ENCODE results near the gene PRKACB. TPM values are rescaled to one million over a fixed set of nuclear protein-coding genes. Genes with fewer than 3 reads are reported as not detected.

The PRKACB gene
- total RNA-seq, 1 donor from 2014 or later, result 18.7 TPM

- no peak for DNase-seq (ENCODE audit: extremely low spot score in 2 of 2)
- H3K9me3 ChIP-seq, result no peaks in the 10 kb centered on the region
- no peaks in the 10 kb centered on the region for H3K27me3 ChIP-seq
- H3K4me1 ChIP-seq, result peaks cover 15% of the 10 kb centered on the region
- H3K36me3 ChIP-seq, result no peaks in the 10 kb centered on the region
- no peak for TF ChIP-seq CTCF (IDR thresholded peaks at IDR 0.05)
- TF ChIP-seq POLR2AphosphoS5 (IDR thresholded peaks at IDR 0.05; ENCODE audit: insufficient read depth in 1 of 2, low read depth in 1 of 2), result no peak
- no peak for TF ChIP-seq POLR2A (IDR thresholded peaks at IDR 0.05)
- no peak overlapping the region for H3K27ac ChIP-seq
- no peak overlapping the region for H3K4me3 ChIP-seq
- intact Hi-C loops (cut with DNase I), result no loop called here
These were observed 24.7 kb downstream of the PRKACB start for GRCh38 chr1:84168783-84169182.

GRCh38 chr1:84170171-84170570 is 26.1 kb downstream of the PRKACB start:
- Histone ChIP-seq H3K4me3 (no peak overlapping the region), H3K27ac (no peak overlapping the region), H3K9me3 (no peaks in the 10 kb centered on the region), H3K4me1 (peaks cover 7% of the 10 kb centered on the region), H3K27me3 (no peaks in the 10 kb centered on the region), H3K36me3 (no peaks in the 10 kb centered on the region)
- TF ChIP-seq POLR2AphosphoS5 (IDR thresholded peaks at IDR 0.05; ENCODE audit: insufficient read depth in 1 of 2, low read depth in 1 of 2) (no peak), CTCF (IDR thresholded peaks at IDR 0.05) (no peak), POLR2A (IDR thresholded peaks at IDR 0.05) (no peak)
- no peak for DNase-seq (ENCODE audit: extremely low spot score in 2 of 2)
- intact Hi-C loops (cut with DNase I), result no loop called here

GRCh38 chr1:84171481-84171880 is 27.4 kb downstream of the PRKACB start:
- TF ChIP-seq POLR2AphosphoS5 (IDR thresholded peaks at IDR 0.05; ENCODE audit: insufficient read depth in 1 of 2, low read depth in 1 of 2) (no peak), CTCF (IDR thresholded peaks at IDR 0.05) (no peak), POLR2A (IDR thresholded peaks at IDR 0.05) (no peak)
- DNase-seq (ENCODE audit: extremely low spot score in 2 of 2), result no peak
- Histone ChIP-seq H3K27ac (no peak overlapping the region), H3K36me3 (no peaks in the 10 kb centered on the region), H3K4me1 (peaks cover 7% of the 10 kb centered on the region), H3K9me3 (no peaks in the 10 kb centered on the region), H3K27me3 (no peaks in the 10 kb centered on the region), H3K4me3 (no peak overlapping the region)
- intact Hi-C loops (cut with DNase I), result no loop called here

GRCh38 chr1:84174051-84174556 is 30.0 kb downstream of the PRKACB start:
- DNase-seq (ENCODE audit: extremely low spot score in 2 of 2), result no peak
- Histone ChIP-seq H3K4me1 (peaks cover 7% of the 10 kb centered on the region), H3K36me3 (no peaks in the 10 kb centered on the region), H3K4me3 (no peak overlapping the region), H3K27me3 (no peaks in the 10 kb centered on the region), H3K27ac (no peak overlapping the region), H3K9me3 (no peaks in the 10 kb centered on the region)
- intact Hi-C loops (cut with DNase I), result no loop called here
- TF ChIP-seq POLR2AphosphoS5 (IDR thresholded peaks at IDR 0.05; ENCODE audit: insufficient read depth in 1 of 2, low read depth in 1 of 2), result no peak
- TF ChIP-seq CTCF (IDR thresholded peaks at IDR 0.05), result no peak

GRCh38 chr1:84181350-84182005 is 37.4 kb downstream of the PRKACB start:
- intact Hi-C loops (cut with DNase I), result no loop called here
- no peaks in the 10 kb centered on the region for H3K27me3 ChIP-seq
- no peak overlapping the region for H3K27ac ChIP-seq
- TF ChIP-seq POLR2A (IDR thresholded peaks at IDR 0.05) (no peak), CTCF (IDR thresholded peaks at IDR 0.05) (no peak), POLR2AphosphoS5 (IDR thresholded peaks at IDR 0.05; ENCODE audit: insufficient read depth in 1 of 2, low read depth in 1 of 2) (no peak)
- no peak for DNase-seq (ENCODE audit: extremely low spot score in 2 of 2)
- H3K36me3 ChIP-seq, result no peaks in the 10 kb centered on the region
- no peak overlapping the region for H3K4me3 ChIP-seq
- no peaks in the 10 kb centered on the region for H3K4me1 ChIP-seq
- no peaks in the 10 kb centered on the region for H3K9me3 ChIP-seq
